Bronchial epithelial cell (primary cell): ENCODE data around the gene NAA16. TPM values are rescaled to one million over a fixed set of nuclear protein-coding genes. Genes with fewer than 3 reads are reported as not detected.

Experiments used
- DNase-seq: peaks from one replicate; pipeline ENCODE4 v3.0.0-alpha.2; 2010; ENCODE audit warnings: low read depth
- FAIRE-seq: peaks from 2 replicates; lab custom pipeline; 2011; peaks lifted over from hg19 to GRCh38; lab: Jason Lieb, UNC
- H3K27me3 ChIP-seq: 2 replicates; pipeline ENCODE4 v1.5.1; 2011; ENCODE audit warnings: low read length; ENCODE audit not compliant: control insufficient read depth, insufficient read depth
- H3K36me3 ChIP-seq: 2 replicates; pipeline ENCODE4 v1.5.1; 2011; ENCODE audit warnings: low read length; ENCODE audit not compliant: control insufficient read depth, insufficient read depth
- H3K4me3 ChIP-seq: 2 replicates; pipeline ENCODE4 v1.5.1; 2011; ENCODE audit warnings: mild to moderate bottlenecking, low read depth, low read length, control low read depth
- total RNA-seq: library from RNA; depleted of rRNA; stranded (reverse); fragments of >200 nt; gene quantifications from 2 replicates; pipeline ENCODE4 v1.2.1, GENCODE V29; 2014
- TF ChIP-seq, protein P1 (sequence below): IDR thresholded peaks from 2 replicates; pipeline ENCODE4 v1.5.1; 2011; ENCODE audit warnings: mild to moderate bottlenecking, moderate library complexity, low read length, control low read depth, inconsistent platforms; ENCODE audit not compliant: insufficient read depth, severe bottlenecking

Gene NAA16
- total RNA-seq, 1 donor from 2014 or later, result 7.6 TPM

- DNase-seq (peak; percentile 84), FAIRE-seq (no peak)
- H3K4me3 ChIP-seq, result no peak overlapping the region
- H3K36me3 ChIP-seq, result no peaks in the 10 kb centered on the region
- TF ChIP-seq, protein P1, sequence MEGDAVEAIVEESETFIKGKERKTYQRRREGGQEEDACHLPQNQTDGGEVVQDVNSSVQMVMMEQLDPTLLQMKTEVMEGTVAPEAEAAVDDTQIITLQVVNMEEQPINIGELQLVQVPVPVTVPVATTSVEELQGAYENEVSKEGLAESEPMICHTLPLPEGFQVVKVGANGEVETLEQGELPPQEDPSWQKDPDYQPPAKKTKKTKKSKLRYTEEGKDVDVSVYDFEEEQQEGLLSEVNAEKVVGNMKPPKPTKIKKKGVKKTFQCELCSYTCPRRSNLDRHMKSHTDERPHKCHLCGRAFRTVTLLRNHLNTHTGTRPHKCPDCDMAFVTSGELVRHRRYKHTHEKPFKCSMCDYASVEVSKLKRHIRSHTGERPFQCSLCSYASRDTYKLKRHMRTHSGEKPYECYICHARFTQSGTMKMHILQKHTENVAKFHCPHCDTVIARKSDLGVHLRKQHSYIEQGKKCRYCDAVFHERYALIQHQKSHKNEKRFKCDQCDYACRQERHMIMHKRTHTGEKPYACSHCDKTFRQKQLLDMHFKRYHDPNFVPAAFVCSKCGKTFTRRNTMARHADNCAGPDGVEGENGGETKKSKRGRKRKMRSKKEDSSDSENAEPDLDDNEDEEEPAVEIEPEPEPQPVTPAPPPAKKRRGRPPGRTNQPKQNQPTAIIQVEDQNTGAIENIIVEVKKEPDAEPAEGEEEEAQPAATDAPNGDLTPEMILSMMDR, result no peak
- H3K27me3 ChIP-seq, result no peaks in the 10 kb centered on the region
Measured at GRCh38 chr13:41407380-41407779, 96.3 kb downstream of the NAA16 start.

- FAIRE-seq, result no peak
- no peaks in the 10 kb centered on the region for H3K27me3 ChIP-seq
- no peak for DNase-seq
- TF ChIP-seq, protein P1, result no peak
- H3K4me3 ChIP-seq, result no peak overlapping the region
- no peaks in the 10 kb centered on the region for H3K36me3 ChIP-seq
Measured at GRCh38 chr13:41408121-41408520, 97.1 kb downstream of the NAA16 start.

DNA sequence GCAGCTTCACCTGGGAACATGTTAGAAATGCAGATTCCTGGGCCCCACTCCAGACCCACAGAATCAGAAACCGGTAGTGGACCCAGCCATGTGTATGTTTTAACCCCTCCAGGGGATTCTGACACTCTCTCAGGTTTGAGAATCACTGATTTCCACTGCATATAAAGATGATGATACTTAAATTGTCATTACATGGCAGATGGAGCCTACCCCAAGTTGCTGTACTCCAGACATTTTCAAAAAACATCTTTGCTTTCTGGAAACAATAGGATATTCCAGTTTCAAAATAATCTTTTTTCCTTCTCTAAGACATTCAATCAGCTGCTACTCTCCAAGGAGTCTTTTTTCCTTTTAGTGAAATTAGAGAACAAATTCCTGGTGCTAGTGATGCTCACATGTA is 97.7 kb downstream of the NAA16 start:
- no peak for FAIRE-seq

GRCh38 chr13:41409611-41410010 is 98.5 kb downstream of the NAA16 start:
- no peak for DNase-seq
- Histone ChIP-seq H3K36me3 (no peaks in the 10 kb centered on the region), H3K4me3 (no peak overlapping the region), H3K27me3 (no peaks in the 10 kb centered on the region)
- FAIRE-seq, result no peak
- TF ChIP-seq, protein P1, result no peak

More for the DNA sequence above, 97.7 kb downstream of the NAA16 start:
- H3K4me3 ChIP-seq, result no peak overlapping the region
- H3K36me3 ChIP-seq, result no peaks in the 10 kb centered on the region
- no peaks in the 10 kb centered on the region for H3K27me3 ChIP-seq
- no peak for DNase-seq
- TF ChIP-seq, protein P1, result no peak

GRCh38 chr13:41411060-41411459 is 100.0 kb downstream of the NAA16 start:
- DNase-seq, result no peak
- H3K36me3 ChIP-seq, result no peaks in the 10 kb centered on the region

More at GRCh38 chr13:41411060-41411459, 100.0 kb downstream of the NAA16 start:
- TF ChIP-seq, protein P1, result no peak
- no peak overlapping the region for H3K4me3 ChIP-seq
- no peak for FAIRE-seq
- no peaks in the 10 kb centered on the region for H3K27me3 ChIP-seq
